ENCODE data around the gene KCNIP3.

KCNIP3 gene

GRCh38 chr2:95260028-95261023 lies 36.8 kb upstream of the KCNIP3 start (continued):
- TF ChIP-seq ZFP41 (tag by site-specific recombination; IDR thresholded peaks at IDR 0.05; ENCODE audit: borderline replicate concordance) (no peak), ZBTB11 (tag by site-specific recombination; conservative IDR thresholded peaks at IDR 0.05; ENCODE audit: low read depth) (no peak), ZNF18 (tag by site-specific recombination; IDR thresholded peaks at IDR 0.05) (no peak), SETDB1 (IDR thresholded peaks at IDR 0.05; ENCODE audit: insufficient read length, low read length) (no peak), ZNF280C (tag by site-specific recombination; IDR thresholded peaks at IDR 0.05) (no peak), ZNF354C (tag by site-specific recombination; IDR thresholded peaks at IDR 0.05; ENCODE audit: borderline replicate concordance, low read depth) (no peak), ZXDB (tag by site-specific recombination; IDR thresholded peaks at IDR 0.05) (no peak), ZNF174 (tag by site-specific recombination; IDR thresholded peaks at IDR 0.05) (no peak), GLIS1 (tag by site-specific recombination; IDR thresholded peaks at IDR 0.05) (no peak), ZNF133 (tag by site-specific recombination; IDR thresholded peaks at IDR 0.05) (no peak), ZBTB7A (tag by site-specific recombination; IDR thresholded peaks at IDR 0.05; ENCODE audit: low read depth) (no peak), OVOL3 (tag by site-specific recombination; IDR thresholded peaks at IDR 0.05) (no peak), ZSCAN16 (tag by site-specific recombination; IDR thresholded peaks at IDR 0.05) (no peak), ZNF184 (tag by site-specific recombination; IDR thresholded peaks at IDR 0.05) (no peak), ZBTB49 (tag by site-specific recombination; IDR thresholded peaks at IDR 0.05; ENCODE audit: low read depth) (no peak)

- H3K27ac ChIP-seq (ENCODE audit: extremely low read depth, low read depth, low read length), result no peak overlapping the region
- ChIA-PET CTCF (interaction anchor here (0.6 kb wide), 1 partner anchor 84 kb away, joined by 3 read pairs; no protein-coding TSS in a partner anchor), POLR2A (no interaction called here)
- TF ChIP-seq ZNF513 (tag by site-specific recombination; IDR thresholded peaks at IDR 0.05) (no peak), ZSCAN5A (tag by site-specific recombination; IDR thresholded peaks at IDR 0.05) (no peak), ZNF23 (tag by site-specific recombination; IDR thresholded peaks at IDR 0.05; ENCODE audit: borderline replicate concordance) (no peak), ZNF184 (tag by site-specific recombination; IDR thresholded peaks at IDR 0.05) (no peak), HOXD13 (CRISPR knock-in tag; IDR thresholded peaks at IDR 0.05; ENCODE audit: borderline replicate concordance) (no peak), ZNF639 (tag by site-specific recombination; IDR thresholded peaks at IDR 0.05) (no peak)
Observed at GRCh38 chr2:95261602-95262001, 35.5 kb upstream of the KCNIP3 start.

More at GRCh38 chr2:95261602-95262001, 35.5 kb upstream of the KCNIP3 start:
- Histone ChIP-seq H3K9me3 (ENCODE audit: control insufficient read depth, insufficient read depth, low read depth, low read length) (no peaks in the 10 kb centered on the region), H3K36me3 (ENCODE audit: control insufficient read depth in 2 of 2, insufficient read depth in 1 of 2, low read length in 2 of 2) (no peaks in the 10 kb centered on the region), H3K4me1 (ENCODE audit: control insufficient read depth, insufficient read depth, low read length) (no peaks in the 10 kb centered on the region), H3K4me3 (ENCODE audit: low read depth, low read length) (no peak overlapping the region)
